ENCODE results near the gene RABL3.

DNA sequence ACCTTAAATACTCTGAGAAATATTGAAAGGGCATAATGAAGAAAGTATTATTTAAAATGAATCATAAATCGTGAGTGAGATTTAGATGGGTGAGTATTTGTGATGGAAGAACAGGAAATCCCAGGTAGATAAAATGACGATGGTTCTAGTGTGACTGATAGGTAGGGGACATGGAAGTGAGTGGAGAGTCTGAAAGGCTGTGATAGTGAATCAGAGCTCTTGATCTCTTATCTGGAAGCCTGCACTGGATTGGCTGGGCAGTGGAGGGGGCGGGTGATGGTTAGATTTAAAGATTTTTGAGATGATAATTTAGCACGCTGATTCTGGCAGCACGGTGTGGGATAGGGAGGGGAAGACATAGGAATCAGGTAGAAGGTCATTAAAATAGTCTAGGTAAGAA lies 80.4 kb downstream of the RABL3 start:
- TF ChIP-seq POLR2A (IDR thresholded peaks at IDR 0.05) (no peak), EP300 (IDR thresholded peaks at IDR 0.05) (no peak), POLR2AphosphoS5 (IDR thresholded peaks at IDR 0.05) (no peak)
- TF ChIP-seq, protein P1, sequence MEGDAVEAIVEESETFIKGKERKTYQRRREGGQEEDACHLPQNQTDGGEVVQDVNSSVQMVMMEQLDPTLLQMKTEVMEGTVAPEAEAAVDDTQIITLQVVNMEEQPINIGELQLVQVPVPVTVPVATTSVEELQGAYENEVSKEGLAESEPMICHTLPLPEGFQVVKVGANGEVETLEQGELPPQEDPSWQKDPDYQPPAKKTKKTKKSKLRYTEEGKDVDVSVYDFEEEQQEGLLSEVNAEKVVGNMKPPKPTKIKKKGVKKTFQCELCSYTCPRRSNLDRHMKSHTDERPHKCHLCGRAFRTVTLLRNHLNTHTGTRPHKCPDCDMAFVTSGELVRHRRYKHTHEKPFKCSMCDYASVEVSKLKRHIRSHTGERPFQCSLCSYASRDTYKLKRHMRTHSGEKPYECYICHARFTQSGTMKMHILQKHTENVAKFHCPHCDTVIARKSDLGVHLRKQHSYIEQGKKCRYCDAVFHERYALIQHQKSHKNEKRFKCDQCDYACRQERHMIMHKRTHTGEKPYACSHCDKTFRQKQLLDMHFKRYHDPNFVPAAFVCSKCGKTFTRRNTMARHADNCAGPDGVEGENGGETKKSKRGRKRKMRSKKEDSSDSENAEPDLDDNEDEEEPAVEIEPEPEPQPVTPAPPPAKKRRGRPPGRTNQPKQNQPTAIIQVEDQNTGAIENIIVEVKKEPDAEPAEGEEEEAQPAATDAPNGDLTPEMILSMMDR (IDR thresholded peaks at IDR 0.05), result no peak
